GM21367 (cell line): ENCODE results near the gene AUTS2.

Experiments
- ATAC-seq: cut with Tn5 transposase; IDR thresholded peaks from one replicate; pipeline ENCODE4 v1.9.1; 2021; ENCODE audit not compliant: unreplicated experiment

The AUTS2 gene

DNA sequence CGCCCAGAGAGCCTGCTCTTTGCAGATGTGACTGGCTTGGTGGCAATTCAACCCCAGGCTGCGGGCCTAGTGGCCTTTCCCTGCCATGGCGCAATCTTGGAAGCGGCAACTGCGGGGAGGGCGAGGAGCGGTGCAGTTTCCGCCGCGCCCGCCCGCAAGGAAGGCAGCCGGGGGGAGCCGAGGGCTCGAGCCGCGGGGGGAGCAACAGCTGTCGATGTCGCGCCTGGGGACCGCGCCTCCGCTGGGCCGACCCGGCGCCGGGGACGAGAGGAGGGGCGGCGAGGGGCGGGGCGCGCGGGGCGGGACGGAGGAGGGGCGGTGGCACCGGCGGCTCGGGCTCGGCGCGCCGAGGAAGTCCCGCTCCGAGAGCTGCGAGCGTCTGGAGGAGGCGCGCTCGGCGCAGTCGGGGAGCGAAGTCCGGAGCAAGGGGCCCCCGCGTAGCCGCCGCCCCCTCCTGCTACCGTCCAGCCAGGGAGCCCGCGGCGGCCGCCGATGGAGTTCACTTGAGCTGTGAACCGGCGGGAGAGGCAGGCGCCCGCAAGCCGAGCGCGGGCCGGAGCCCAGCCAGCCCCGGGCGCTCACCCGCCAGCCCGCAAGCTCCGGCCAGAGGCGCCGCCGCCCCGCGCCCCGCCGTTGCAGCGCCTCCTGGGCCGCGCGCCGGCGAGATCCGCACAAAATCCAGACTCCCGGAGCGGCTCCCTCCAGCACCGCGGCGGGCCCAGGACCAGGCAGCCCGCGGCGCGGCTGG lies 1095.6 kb downstream of the AUTS2 start:
- peak; percentile 49 for ATAC-seq

DNA sequence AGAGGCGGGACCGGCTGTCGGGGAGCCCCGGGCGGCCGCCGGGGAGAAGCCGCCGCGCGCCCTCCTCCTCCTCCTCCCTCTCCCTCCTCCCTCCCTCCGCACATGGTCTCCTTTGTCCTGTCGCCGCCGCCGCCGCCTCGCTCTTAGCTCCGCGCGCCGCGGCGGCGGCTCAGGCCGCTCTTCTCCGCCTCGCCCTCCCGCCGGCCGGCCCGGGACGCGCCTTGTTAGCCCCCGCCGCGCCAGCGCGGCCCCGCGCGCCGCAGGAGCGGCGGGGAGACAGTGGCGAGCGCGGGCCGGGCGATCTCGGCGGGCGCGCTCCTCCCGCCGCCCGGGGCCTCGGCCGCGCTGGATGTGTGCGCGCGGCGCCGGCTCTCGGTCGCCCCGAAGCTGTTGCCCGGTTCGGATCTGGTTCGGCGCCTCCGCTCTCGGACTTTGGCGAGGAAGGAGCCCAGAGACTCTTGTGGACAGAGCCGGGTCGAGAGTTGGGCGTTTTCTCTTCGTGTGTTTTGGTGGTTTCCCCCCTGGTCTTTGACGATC lies 1096.2 kb downstream of the AUTS2 start:
- ATAC-seq = peak; percentile 37

DNA sequence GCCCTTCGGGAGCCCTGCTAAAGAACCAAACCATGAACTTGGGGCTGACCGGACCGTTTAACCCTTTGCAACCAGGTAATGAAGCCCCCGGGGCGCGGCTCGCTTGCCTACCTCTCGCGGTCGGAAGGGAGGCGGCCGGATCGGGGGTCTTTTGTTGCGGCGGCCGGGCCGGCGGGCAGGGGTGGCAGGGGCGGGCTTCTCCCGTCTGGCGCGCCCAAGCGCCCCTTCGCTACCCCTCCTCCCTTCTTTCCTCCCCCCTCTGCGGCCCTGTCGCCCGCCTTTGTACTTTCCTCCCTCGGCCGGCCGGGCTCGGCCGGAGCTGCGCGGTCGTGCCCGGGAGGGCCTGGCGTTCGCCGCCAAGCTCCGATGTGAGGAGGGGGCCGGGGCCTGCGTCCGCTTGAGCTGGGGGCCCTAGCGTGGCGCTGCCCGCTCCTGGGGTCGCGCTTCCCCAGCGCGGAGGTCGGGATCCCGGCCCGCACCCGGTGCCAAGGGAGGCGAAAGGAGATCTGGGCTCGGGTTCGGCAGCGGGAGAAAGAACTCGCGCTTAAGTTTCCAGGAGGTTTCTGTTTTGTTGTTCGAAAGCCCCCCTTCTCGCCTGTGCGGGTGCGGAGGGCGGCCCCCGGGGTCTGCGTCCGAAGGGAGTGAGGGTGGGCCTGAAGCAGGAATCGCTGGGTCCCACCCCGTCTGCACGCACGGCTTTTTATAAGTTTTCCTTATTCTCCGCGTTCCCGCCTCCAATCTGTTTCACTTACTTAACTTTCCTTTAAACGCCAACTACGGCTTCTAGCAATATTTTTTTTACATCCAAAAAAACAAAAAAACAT lies 1096.9 kb downstream of the AUTS2 start:
- ATAC-seq = no peak

DNA sequence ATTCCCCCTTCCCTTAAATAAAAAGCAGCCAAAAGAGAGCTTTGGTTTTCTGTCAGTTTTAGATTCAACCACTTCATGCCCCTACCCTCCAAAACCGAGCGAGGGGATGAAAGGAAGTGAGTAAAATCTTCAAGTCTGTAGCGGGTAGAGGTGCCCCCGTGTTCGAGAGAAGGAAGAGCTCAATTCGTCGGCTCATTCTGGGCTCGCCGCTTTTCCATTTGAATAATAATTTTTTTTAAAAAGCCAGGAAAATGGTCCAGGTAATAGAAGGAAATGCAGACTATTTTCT lies 1097.5 kb downstream of the AUTS2 start:
- no peak for ATAC-seq

DNA sequence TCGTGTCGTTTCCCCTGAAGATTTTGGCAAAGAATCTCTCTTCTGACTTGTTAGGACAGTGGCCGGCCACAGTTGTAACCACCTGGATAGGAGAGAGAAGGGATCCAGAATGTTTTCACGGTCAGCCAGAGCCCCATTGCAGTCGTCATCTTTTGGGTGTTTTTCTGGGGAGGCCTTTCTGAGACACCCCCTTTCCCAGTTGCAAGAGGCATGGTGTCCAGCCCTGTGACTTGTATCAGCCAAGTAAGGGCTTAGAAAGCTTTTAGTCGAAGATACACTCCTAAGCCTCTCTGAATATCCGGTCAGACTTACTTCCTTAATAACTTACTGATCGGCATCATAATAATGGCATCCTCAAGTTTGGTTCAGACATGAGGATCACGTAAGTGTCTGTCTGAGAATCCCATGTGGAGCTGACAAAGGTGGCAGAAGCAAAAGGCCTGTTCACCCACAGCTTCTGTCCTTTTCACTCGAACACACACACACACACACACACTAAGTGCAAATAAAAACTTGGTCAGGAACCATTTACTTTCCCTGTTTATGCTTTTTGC lies 1098.0 kb downstream of the AUTS2 start:
- ATAC-seq = no peak

DNA sequence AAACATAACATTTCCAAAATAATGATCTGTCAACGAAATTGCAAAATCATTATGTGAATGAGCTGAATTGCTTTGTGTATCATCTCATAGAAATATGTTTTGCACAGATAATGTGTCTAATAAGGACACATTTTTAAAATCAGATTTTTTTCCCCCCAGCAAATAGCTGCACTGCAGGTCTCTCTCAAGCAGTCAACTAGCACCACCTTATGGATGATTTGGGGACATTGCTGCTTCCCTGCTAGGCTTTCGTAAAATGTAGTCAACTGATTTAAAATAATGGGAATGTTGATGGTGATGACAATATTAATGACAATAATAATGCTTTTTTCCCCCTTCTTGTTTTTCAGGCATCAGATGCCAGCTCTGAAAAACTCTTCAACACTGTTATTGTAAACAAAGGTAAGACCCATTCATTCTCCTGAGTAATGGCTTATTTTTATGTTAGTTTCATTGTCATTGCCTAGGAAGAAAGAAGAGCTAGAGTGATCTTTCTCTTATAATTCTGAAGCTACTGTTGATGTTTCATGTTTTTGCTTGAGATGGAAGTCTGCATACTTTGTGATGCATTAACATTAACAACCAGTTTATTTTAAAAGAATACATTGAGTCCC lies 1100.1 kb downstream of the AUTS2 start:
- ATAC-seq = no peak

DNA sequence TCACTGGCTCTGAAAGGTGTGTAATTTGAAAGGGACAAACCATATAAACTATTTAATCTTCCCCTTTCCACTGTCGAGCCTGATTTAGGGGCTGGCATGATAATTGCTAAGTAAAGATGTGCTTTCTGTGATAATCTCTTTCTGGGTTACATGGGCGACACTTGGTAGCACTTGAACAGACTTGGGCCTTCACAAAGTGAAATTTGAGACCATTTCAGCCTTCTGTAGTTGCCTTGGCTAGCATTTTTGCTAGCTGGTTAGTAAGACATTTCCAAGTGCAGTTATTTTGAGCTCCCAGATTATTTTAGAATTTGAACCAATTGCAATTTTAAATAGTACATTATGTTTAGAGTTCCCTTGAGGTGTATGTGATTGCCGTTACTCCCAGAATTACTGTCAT lies 1101.0 kb downstream of the AUTS2 start:
- ATAC-seq = no peak

DNA sequence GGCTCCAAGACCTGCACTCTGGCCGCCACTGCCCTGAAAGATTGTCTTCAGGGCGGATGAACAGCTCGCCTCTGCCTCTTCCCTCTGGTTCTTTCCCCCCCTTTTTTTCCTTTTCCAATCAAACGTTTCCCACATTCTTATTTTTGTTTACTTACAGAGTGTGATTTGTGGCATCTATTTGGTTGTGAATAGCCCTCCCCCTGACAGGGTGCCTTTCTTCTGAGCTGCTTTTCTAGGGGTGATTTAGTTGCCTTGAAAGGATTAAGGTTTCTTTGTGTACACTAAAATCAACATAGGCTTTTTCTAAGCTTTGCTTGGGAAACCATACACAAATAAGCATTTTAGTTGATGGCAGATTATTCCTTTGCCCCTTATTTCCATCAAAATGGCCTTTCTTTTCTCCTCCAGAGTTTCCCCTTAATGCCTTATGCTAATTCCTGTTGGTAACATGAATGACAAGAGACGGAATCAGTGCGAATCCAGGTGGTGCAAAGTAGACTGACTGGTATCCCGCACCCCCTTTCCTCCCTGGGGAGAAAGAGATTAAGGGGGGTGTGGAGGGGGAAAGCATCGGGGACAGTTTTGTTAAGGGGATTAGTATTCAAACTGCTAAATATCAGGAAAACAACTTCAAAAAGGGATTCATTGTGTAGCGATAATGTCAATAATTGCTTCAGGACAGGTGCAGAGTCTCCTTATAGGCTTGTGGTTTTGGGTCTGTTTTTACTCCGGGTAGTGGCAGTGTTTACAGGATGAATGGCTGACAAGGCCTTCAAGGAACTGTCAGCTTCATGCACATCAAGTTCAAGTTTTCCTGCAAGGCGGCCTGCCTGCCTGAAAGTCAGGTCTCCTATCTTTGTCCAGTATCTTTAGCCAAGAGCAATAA lies 1102.0 kb downstream of the AUTS2 start:
- ATAC-seq = no peak

DNA sequence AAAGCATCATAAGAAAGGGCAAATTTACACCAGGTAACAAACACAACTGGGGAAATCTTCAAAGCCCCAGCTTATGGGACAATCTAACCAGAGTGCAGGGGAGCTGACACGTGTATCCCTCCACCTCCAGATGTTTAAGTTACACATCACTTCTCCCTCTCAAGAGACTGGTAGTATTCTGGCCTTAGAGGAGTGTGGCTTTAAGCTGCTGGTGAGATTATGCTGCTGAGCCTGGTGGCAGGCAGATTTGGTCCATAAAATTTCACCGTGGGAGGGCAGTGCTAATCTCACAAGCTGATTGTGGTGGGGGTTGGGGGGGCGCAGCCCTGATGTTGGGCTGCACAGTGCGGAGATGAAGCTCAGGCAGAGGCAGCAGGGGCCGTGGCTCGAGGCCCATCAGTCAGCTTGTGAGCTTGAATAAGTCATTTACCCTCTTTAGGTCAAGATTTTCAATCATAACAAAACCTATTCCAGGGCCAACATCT lies 1102.7 kb downstream of the AUTS2 start:
- ATAC-seq = no peak

DNA sequence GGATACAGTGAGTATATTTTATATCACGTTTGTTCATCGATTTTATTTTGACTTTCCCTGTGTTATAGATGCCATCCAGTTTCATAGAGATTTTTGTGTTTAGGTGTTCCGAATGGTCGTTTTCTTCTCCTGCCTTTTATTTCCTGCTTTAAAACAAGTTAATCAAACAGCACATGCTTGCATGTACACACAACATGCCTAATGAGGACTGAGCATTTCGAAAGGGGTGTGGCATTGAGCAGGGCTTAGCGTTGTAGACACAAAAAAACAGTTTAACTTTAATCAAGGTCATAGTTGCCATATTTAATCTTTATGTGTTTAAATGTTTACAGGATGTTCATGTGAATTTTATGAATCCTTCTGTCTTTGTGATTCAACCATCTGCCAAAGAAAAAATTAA lies 1103.2 kb downstream of the AUTS2 start:
- no peak for ATAC-seq

DNA sequence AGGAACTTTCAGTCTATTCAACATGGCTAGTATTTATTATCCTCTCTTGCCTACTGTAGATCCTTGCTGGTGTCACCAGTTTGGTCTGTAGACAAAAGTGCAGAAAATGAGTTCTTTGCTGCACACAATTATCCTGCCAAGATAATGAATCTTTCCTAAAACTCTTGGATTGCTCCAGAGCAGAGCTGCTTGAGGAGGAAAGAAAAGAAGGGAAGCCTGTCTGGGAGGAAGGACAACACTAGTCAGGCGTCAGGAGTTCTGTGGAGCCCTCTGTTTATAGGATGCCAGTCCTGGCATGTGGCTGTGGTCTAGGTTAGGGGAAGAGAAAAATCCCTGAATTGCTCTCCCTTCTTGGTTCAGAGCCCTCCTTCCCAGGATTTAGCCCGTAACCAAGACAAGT lies 1103.7 kb downstream of the AUTS2 start:
- no peak for ATAC-seq

DNA sequence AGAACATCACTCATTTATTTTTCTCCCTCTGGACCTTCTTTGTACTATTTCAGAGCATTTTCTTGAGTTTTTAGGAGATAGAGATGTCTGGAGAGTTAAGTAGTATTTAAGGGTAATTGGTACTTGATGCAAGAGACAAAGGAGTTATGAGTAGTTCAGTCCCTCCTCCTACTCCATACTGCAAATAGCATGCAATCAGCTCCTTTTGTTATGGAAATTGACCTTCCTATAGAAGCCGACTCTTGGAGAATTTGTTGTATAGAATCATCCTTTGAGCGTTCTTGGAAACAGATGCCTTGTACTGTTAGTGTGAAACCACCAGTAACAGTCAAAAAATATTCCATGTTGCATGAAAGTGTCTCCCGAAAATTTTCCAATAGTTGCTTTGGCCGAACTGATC lies 1105.5 kb downstream of the AUTS2 start:
- ATAC-seq = no peak

DNA sequence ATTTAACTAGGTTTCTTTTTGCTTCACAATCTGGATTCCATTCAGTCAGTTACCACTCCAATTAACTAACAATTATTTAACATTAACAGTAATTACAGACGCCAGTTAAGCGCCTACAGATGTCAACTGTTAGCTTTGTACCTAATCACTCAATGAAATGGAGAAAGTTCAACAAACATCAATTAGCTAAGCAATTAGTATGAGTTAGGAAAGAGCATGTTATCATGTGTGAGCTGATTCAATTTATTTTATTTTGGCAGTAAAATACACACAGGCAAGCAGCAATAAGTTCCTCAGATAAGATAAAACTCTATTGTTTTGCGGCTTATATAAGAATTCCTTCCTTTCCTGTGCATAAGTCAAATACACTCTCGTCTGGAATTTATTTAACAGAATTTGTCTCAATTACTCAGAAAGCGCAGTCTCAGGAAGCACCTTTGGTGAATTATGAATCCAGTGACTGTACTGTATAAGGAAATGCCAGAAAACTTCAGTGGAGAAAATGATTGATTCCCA lies 1106.6 kb downstream of the AUTS2 start:
- no peak for ATAC-seq

DNA sequence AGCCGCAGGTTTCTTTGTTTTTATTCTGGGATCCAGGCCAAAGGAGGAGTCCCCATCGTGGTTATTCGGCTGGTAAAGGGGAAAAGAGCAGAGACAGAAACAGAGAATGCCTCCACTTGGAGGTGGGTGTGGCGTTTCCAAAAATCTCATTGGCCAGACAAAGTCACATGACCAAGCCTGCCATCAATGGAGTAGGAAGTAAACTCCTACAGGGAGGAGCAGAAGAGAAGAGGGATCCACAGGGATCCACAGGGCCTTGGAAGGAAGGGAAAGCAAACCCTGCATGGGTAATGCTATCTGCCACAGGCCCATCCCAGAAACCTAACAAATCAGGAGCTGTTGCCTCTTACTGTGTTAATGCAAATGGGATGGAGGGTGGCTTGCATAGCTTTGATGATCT lies 1107.9 kb downstream of the AUTS2 start:
- no peak for ATAC-seq

DNA sequence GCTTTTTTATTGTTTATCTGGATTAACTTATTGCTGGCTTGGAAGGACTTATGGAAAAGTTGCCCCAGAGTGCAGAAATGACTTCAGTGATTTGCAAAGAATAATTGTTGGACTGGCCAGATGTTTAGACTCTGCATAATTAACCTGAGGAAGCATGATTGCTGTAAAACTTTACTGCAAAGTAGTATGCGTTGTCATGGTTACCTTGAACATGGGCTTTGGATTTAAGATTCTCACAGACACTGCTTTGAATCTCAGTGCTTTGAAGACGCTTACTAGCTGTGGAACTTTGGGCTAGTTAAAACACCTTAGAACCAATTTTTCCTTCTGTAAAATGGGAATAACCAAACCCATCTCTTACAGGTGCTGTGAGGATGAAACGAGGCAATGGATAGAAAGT lies 1108.4 kb downstream of the AUTS2 start:
- ATAC-seq = no peak

DNA sequence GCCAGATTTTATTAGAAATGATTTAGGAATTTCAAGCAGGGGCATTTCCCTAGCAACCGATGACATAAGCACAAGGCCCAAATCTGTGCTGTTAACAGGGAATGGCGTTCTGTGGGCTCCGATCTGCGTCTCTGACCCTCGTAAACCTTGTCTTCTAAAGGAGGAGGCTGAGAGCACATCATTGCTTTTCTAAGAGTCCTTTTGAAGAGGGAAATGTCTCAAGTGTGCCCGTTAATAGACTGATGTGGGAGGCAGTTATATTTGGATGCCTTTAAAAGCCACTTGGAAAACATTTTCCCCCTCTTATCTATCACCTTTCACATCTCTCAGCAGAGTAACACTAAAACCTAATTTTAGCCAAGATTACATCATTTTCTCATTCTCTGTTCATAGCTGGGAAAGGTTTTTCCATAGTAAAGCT lies 1109.6 kb downstream of the AUTS2 start:
- ATAC-seq = no peak

DNA sequence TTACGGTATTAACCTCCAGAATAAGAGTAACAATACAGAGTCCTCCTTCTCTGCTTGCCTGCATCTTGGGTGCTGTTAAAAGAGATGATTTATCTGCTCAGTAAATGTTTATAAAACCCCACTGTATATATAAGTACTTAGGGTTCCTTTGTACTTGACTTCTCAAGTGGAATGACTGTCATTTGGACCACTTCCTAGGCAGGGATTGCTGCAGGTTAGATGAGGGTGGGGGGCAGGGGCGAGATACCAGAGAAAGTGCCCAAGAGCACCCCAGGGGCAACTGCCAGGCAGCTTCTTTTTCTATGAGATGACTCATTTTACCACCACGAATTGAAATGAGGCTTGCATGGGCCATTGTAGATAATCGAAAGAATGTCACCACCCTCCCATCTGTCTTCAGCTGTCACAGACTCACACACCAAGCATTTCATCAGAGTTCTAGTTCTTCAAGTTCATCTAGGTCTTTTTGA lies 1111.8 kb downstream of the AUTS2 start:
- ATAC-seq = no peak

DNA sequence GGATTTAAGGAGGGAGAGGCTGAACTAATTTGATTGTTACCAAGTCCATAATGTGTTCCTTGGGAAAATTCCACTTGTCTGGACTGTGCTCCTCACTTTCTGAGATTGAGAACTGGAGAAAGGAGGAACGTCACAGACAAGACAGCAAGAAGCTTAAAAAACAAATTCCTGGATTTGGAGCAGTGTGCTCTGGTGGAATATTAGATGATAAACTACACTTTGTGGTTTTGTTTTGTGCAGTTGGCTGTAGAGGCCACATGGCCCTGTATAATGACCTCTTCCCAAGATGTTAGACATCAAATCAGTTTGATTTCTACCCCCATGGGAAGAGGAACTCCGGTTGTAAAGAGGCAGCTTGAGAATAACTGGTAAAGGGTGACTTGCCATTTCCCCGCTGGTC lies 1112.4 kb downstream of the AUTS2 start:
- no peak for ATAC-seq

DNA sequence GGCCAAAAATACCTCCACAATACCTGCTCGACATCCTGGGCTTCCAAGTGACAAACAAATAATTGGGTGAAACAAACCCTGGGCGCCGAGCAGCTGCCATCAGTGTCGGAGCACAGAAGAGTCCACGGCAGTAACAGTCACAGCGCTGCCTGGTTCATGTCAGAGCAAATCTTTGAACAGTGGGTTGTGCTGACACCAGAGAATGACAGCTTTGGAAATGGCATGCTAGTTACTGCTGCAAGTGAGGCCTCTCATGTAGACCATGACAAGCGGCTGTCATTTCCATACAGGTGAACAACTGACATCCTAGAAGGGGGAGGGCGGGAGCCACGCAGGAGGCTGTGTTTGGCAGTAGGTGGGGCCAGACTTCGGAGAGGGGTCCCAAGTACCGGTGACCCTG lies 1113.2 kb downstream of the AUTS2 start:
- ATAC-seq = no peak

DNA sequence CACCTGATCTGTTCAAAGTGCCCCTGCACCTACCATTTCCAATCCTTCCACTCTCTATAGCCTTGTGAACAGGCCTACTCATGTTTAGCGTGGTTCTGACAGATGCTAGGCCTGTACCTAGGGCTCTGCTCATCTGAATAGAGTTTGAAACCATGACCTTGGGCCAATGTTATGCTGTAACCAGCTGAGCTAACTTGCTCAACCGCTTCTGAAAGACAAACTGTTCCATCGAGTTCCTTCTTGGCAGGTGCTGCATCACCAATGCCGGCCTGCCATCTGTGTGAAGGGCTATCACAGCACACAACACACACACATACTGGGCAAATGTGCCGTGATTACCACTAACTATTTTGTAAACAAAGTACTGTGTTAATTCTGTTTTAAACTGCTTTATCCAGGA lies 1114.7 kb downstream of the AUTS2 start:
- ATAC-seq = no peak
